T47D (cell line): ENCODE data around the gene DCUN1D2.

ENCODE experiments used
- DNase-seq, 2 experiments: peaks; one replicate each; pipeline versions ENCODE4 v3.0.0 to v3.0.0-alpha.2; 2011 to 2012; ENCODE audit warnings: low read depth in 1 of 2, low spot score in 1 of 2
- JUND ChIP-seq: IDR thresholded peaks from 2 replicates; pipeline ENCODE4 v1.6.1; 2012; ENCODE audit warnings: low read depth
- in situ Hi-C: cut with HindIII; loops from 2 replicates; pipeline ENCODE4 v1.10.0; 2016; ENCODE audit warnings: low sequenced_read_pairs, low pct_unique_long_range_greater_than_20kb

DCUN1D2 gene

DNA sequence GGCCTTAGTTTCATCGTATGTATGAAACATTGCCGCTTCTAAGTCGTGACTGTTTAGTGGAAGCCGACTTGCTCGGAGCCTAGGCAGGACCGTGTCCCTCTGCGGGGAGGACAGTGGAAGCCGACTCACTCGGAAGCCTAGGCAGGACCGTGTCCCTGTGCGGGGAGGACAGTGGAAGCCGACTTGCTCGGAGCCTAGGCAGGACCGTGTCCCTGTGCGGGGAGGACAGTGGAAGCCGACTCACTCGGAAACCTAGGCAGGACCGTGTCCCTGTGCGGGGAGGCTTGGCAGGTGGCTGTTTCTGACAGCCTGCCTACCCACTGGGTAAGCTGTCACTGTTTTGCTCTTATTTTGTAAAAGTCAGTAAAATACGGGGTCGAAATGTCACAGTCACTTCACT, 20.4 kb upstream of the DCUN1D2 start:
- no peak for DNase-seq
- in situ Hi-C loops: no loop called here

DNA sequence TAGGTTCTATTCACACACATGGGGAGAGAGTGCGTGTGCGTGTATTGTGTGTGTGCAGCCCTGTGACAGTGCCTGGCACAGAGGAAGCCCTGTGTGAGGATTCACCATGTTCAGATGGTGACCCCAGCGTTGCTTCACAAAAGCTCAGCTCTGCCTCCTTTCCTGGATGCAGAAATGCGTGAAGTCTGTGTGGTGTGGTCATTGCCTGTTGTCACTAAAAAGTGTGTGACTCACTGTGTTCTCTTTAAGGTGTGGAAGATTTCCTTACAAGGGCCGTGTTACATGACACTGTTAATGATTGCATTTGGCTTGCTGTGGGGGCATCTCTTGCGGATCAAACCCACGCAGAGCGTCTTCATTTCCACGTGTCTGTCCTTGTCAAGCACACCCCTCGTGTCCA, 19.5 kb upstream of the DCUN1D2 start:
- in situ Hi-C loops: no loop called here
- TF ChIP-seq JUND: no peak

More for the DNA sequence above, 20.4 kb upstream of the DCUN1D2 start:
- no peak for TF ChIP-seq JUND

DNA sequence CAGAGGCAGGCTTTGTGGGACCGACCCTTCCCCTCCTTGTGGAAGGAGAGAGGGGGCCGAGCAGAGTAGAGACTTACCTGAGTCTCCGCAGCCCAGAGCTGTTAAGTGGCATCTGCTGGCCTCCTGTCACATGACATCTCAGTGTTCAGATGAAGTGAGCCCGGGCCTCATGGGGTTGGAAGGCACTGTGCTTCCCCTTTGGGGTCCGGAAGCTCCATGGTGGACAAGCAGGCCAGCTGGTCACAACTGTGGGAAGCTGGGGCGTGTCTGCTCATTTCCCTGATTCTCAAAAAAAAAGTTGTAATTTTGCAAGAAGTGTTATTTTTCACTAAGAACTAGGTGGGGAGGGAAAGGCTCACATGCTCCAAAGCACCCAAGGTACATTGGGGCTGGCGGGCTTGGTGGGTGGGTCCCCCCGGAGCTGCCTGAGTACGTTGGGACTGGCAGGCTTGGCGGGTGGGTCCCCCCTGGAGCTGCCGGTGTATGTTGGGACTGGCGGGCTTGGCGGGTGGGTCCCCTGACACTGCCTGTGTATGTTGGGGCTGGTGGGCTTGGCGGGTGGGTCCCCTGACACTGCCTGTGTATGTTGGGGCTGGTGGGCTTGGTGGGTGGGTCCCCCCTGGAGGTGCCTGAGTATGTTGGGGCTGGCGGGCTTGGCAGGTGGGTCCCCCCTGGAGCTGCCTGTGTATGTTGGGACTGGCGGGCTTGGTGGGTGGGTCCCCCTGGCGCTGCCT, 18.2 kb upstream of the DCUN1D2 start:
- no peak for DNase-seq
- in situ Hi-C loops: no loop called here
- TF ChIP-seq JUND: no peak

More for the DNA sequence above, 19.5 kb upstream of the DCUN1D2 start:
- no peak for DNase-seq

DNA sequence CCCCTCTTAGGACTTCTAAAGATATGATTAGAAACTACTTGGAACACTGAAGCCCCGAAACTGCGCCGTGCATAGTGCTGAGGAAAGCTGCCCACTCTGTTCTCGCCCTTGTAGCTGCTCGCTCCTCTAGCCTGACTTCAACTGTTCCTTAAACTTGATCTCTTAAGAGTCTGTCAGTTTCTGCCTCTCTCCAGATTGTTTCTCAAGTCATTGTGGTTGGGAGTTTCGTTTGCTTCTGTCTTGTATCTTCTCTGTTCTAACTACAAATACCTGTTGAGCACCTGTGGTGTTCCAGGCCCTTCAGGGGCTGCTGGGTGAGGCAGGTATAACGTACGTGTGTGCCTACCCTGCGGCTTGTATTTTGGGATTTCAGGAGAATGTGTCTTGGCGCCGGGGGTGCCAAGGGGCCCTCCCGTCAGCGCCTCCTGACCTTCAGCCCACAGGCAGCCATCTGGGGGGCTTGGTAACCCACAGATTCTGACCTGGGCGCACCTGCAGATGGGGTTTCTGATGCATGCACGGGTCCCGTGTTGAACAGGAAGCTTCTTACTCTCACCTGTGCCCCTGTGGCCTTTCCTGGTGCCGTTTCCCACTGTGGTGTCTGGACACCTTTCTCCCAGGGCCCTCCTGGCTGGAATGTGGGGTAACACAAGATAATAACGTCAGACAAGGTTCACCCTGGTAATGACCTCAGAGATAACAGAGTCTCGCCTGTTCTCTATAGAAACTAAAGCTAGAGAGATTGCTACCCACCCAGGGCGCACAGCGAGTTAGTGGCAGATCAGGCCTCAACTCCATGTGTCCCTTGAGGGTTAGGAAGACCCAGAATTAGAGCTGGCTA, 17.2 kb upstream of the DCUN1D2 start:
- DNase-seq: no peak
- no peak for TF ChIP-seq JUND
- in situ Hi-C loops: no loop called here

DNA sequence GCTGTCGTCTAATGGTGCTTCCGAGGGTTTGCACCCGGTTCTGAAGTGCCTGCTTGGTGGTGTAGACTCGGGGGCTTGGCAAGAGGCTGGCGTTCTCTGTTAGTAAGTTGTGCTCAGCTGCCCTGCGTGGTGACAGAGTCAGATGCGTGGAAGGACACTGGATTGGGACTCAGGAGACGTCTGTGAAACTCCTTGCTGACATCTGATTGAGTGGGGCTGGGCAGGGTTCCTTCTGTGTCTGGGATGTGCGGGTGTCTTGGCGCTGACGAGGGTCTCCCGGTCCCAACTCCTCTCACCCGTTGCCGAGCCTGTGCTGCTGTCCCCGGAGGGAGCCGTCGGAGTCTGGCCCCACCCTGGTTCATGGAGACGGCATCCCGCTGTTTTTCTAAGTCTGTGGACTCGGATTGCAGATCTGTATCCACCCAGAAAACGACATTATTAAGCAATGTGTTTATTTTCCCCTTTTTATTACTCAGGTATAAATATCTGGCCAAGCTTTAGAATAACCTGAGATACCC, 16.4 kb upstream of the DCUN1D2 start:
- TF ChIP-seq JUND: no peak
- no peak for DNase-seq
- in situ Hi-C loops: no loop called here

DNA sequence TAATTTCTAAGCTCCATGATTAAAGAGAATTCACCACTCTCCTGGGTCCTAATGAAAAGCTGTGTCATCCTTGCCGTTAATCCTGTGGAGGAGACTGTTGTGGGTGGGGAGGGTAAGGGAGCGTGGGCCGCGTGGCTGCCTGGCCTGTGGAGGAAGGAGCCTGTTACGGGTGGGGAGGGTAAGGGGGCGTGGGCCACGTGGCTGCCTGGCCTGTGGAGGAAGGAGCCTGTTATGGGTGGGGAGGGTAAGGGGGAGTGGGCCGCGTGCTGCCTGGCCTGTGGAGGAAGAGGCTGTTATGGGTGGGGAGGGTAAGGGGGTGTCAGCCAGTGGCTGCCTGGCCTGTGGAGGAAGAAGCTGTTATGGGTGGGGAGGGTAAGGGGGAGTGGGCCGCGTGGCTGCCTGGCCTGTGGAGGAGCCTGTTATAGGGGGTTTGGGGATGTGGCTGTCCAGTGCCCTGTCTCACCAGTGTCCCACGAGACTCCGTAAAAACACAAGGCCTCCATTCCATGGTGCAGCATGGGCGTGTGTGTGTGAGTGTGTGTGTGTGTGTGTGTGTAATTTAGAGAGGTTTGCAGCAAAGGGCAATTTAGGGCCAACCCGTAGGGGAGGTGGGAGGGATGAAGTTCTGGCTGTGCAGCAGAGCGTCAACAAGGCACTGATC, 15.6 kb upstream of the DCUN1D2 start:
- in situ Hi-C loops: no loop called here
- no peak for TF ChIP-seq JUND
- DNase-seq: no peak

DNA sequence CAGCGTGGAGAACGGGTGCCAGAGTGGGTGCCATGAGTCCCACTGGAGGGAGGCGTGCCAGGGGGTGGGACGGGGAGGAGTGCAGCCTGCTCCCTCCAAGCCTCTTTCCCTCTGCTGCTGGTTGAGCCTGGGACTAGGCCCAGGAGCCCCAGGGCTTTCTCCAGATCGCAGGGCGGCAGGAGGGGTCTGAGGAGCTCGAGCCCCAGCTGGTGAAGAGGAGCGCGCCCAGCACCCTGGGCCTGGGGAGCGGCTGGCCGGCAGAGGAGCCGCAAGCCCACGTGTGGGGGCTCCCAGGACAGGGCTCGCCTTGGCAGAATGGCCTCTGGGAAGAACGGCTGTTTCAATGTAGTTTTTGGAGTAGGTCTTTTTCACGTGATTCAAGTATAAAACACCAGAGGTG, 12.2 kb upstream of the DCUN1D2 start:
- DNase-seq: no peak
- no peak for TF ChIP-seq JUND
- in situ Hi-C loops: no loop called here

DNA sequence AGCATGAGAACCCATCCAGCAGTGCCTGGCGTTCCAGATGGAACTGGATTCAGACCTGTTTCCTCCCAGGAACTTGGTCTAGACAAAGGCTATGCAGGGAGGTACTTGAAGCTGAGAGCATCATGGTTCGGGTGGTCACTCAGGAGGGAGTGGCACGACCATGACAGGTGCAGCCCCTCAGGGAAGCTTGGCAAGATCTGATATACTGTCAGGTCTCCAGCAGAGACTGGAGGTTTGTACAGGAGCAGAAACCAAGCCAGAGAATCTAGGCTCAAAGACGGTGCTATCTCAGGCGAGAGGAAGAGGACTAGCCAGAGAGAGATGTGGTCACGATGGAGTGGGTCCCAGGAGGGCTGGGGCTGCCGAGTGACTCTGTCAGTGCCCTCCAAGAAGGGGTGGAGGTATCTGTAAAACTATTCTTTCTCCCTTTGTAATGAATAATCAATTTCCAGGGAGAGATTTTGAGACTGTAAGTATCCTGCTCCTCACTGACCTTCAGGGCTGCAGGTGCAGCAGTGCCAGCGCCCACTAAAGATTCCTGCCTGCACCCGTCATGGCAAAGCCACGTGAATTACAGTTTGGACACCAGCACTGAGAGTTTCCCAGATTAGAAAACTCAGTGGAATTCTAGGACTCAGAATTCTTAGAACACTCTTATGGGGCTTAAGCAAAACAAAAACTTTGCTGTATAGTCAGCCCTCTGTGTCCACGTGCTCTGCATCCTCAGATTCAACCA, 10.2 kb upstream of the DCUN1D2 start:
- TF ChIP-seq JUND: no peak
- in situ Hi-C loops: no loop called here
- no peak for DNase-seq

DNA sequence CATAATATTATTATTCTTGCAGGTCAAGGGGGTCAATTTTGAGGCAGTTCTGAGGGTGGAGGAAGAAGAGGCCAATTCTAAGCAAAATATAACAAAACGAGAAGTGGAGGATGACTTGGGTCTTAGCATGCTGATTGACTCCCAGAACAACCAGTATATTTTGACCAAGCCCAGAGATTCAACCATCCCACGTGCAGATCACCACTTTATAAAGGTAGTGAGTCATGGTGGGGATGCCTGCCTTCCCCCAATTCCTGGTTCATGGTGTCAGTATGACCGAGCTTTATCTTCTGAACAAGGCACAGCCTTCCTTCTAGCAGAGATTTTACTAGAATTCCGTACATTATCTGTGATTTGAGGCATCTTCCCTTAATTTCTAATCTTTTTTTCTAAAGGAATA, 9.4 kb upstream of the DCUN1D2 start:
- in situ Hi-C loops: no loop called here
- DNase-seq: no peak
- TF ChIP-seq JUND: no peak

DNA sequence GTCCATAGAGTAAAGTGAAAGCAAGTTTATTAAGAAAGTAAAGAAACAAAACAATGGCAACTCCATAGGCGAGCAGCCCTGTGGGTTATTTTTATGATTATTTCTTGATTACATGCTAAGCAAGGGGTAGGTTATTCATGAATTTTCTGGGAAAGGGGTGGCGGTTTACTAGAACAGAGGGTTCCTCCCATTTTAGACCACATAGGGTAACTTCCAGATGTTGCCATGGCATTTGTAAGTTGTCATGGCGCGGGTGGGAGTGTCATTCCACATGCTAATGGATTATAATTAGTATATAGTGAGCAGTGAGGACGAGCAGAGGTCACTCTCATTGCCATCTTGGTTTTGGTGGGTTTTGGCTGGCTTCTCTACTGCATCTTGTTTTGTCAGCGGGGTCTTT, 8.4 kb upstream of the DCUN1D2 start:
- DNase-seq: no peak
- in situ Hi-C loops: no loop called here
- TF ChIP-seq JUND: no peak

DNA sequence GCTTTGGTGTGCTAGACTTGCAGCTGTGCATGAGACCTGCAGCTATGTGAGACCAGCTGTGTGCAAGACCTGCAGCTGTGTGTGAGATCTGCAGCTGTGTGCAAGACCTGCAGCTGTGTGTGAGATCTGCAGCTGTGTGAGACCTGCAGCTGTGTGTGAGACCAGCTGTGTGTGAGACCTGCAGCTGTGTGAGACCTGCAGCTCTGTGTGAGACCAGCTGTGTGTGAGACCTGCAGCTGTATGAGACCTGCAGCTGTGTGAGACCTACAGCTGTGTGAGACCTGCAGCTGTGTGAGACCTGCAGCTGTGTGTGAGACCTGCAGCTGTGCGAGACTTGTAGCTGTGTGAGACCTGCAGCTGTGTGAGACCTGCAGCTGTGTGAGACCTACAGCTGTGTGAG, 6.7 kb upstream of the DCUN1D2 start:
- TF ChIP-seq JUND: no peak
- DNase-seq: no peak

More for the DNA sequence above, 6.7 kb upstream of the DCUN1D2 start:
- in situ Hi-C loops: no loop called here
